ENCODE results near the gene KRTAP10-8. TPM values are rescaled to one million over a fixed set of nuclear protein-coding genes. Genes with fewer than 3 reads are reported as not detected.

Gene KRTAP10-8
- total and polyA plus RNA-seq, 2 experiments from 2014 or later = not detected

GRCh38 chr21:44616591-44616926 is 4.7 kb downstream of the KRTAP10-8 start:
- no peaks in the 10 kb centered on the region for H3K36me3 ChIP-seq (ENCODE audit: insufficient read depth)
- H2AFZ ChIP-seq = peak overlapping the region; percentile 47; the same call in 1 of the 2 replicates
- H3K27ac Mint-ChIP-seq = no peak overlapping the region
- H3K9me3 Mint-ChIP-seq = peaks cover 36% of the 10 kb centered on the region
- no peak for ATAC-seq
- TF ChIP-seq, protein P1, sequence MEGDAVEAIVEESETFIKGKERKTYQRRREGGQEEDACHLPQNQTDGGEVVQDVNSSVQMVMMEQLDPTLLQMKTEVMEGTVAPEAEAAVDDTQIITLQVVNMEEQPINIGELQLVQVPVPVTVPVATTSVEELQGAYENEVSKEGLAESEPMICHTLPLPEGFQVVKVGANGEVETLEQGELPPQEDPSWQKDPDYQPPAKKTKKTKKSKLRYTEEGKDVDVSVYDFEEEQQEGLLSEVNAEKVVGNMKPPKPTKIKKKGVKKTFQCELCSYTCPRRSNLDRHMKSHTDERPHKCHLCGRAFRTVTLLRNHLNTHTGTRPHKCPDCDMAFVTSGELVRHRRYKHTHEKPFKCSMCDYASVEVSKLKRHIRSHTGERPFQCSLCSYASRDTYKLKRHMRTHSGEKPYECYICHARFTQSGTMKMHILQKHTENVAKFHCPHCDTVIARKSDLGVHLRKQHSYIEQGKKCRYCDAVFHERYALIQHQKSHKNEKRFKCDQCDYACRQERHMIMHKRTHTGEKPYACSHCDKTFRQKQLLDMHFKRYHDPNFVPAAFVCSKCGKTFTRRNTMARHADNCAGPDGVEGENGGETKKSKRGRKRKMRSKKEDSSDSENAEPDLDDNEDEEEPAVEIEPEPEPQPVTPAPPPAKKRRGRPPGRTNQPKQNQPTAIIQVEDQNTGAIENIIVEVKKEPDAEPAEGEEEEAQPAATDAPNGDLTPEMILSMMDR (conservative IDR thresholded peaks at IDR 0.05; ENCODE audit: low read depth in 2 of 2) = no peak
- TF ChIP-seq NANOG (IDR thresholded peaks at IDR 0.05; ENCODE audit: borderline replicate concordance) (no peak), EZH2phosphoT487 (IDR thresholded peaks at IDR 0.05; ENCODE audit: unreplicated experiment) (no peak), STAT1 (IDR thresholded peaks at IDR 0.05; ENCODE audit: unreplicated experiment) (no peak), CREB1 (CRISPR knock-in tag; IDR thresholded peaks at IDR 0.05; ENCODE audit: low read depth) (no peak), JUNB (IDR thresholded peaks at IDR 0.05; ENCODE audit: unreplicated experiment) (no peak), ETS1 (IDR thresholded peaks at IDR 0.05) (no peak), ZNF331 (CRISPR knock-in tag; IDR thresholded peaks at IDR 0.05; ENCODE audit: low read depth) (no peak), EZH2 (IDR thresholded peaks at IDR 0.05; ENCODE audit: low read depth, unreplicated experiment) (no peak), ZNF114 (CRISPR knock-in tag; IDR thresholded peaks at IDR 0.05) (no peak), POLR2AphosphoS5 (IDR thresholded peaks at IDR 0.05; ENCODE audit: low read depth) (no peak)
- TF ChIP-seq, protein P2, sequence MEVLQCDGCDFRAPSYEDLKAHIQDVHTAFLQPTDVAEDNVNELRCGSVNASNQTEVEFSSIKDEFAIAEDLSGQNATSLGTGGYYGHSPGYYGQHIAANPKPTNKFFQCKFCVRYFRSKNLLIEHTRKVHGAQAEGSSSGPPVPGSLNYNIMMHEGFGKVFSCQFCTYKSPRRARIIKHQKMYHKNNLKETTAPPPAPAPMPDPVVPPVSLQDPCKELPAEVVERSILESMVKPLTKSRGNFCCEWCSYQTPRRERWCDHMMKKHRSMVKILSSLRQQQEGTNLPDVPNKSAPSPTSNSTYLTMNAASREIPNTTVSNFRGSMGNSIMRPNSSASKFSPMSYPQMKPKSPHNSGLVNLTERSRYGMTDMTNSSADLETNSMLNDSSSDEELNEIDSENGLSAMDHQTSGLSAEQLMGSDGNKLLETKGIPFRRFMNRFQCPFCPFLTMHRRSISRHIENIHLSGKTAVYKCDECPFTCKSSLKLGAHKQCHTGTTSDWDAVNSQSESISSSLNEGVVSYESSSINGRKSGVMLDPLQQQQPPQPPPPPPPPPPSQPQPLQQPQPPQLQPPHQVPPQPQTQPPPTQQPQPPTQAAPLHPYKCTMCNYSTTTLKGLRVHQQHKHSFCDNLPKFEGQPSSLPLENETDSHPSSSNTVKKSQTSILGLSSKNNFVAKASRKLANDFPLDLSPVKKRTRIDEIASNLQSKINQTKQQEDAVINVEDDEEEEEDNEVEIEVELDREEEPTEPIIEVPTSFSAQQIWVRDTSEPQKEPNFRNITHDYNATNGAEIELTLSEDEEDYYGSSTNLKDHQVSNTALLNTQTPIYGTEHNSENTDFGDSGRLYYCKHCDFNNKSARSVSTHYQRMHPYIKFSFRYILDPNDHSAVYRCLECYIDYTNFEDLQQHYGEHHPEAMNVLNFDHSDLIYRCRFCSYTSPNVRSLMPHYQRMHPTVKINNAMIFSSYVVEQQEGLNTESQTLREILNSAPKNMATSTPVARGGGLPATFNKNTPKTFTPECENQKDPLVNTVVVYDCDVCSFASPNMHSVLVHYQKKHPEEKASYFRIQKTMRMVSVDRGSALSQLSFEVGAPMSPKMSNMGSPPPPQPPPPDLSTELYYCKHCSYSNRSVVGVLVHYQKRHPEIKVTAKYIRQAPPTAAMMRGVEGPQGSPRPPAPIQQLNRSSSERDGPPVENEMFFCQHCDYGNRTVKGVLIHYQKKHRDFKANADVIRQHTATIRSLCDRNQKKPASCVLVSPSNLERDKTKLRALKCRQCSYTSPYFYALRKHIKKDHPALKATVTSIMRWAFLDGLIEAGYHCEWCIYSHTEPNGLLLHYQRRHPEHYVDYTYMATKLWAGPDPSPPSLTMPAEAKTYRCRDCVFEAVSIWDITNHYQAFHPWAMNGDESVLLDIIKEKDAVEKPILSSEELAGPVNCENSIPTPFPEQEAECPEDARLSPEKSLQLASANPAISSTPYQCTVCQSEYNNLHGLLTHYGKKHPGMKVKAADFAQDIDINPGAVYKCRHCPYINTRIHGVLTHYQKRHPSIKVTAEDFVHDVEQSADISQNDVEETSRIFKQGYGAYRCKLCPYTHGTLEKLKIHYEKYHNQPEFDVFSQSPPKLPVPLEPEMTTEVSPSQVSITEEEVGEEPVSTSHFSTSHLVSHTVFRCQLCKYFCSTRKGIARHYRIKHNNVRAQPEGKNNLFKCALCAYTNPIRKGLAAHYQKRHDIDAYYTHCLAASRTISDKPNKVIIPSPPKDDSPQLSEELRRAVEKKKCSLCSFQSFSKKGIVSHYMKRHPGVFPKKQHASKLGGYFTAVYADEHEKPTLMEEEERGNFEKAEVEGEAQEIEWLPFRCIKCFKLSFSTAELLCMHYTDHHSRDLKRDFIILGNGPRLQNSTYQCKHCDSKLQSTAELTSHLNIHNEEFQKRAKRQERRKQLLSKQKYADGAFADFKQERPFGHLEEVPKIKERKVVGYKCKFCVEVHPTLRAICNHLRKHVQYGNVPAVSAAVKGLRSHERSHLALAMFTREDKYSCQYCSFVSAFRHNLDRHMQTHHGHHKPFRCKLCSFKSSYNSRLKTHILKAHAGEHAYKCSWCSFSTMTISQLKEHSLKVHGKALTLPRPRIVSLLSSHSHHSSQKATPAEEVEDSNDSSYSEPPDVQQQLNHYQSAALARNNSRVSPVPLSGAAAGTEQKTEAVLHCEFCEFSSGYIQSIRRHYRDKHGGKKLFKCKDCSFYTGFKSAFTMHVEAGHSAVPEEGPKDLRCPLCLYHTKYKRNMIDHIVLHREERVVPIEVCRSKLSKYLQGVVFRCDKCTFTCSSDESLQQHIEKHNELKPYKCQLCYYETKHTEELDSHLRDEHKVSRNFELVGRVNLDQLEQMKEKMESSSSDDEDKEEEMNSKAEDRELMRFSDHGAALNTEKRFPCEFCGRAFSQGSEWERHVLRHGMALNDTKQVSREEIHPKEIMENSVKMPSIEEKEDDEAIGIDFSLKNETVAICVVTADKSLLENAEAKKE (CRISPR knock-in tag; IDR thresholded peaks at IDR 0.05) = no peak
- TF ChIP-seq, protein P3, sequence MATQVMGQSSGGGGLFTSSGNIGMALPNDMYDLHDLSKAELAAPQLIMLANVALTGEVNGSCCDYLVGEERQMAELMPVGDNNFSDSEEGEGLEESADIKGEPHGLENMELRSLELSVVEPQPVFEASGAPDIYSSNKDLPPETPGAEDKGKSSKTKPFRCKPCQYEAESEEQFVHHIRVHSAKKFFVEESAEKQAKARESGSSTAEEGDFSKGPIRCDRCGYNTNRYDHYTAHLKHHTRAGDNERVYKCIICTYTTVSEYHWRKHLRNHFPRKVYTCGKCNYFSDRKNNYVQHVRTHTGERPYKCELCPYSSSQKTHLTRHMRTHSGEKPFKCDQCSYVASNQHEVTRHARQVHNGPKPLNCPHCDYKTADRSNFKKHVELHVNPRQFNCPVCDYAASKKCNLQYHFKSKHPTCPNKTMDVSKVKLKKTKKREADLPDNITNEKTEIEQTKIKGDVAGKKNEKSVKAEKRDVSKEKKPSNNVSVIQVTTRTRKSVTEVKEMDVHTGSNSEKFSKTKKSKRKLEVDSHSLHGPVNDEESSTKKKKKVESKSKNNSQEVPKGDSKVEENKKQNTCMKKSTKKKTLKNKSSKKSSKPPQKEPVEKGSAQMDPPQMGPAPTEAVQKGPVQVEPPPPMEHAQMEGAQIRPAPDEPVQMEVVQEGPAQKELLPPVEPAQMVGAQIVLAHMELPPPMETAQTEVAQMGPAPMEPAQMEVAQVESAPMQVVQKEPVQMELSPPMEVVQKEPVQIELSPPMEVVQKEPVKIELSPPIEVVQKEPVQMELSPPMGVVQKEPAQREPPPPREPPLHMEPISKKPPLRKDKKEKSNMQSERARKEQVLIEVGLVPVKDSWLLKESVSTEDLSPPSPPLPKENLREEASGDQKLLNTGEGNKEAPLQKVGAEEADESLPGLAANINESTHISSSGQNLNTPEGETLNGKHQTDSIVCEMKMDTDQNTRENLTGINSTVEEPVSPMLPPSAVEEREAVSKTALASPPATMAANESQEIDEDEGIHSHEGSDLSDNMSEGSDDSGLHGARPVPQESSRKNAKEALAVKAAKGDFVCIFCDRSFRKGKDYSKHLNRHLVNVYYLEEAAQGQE (IDR thresholded peaks at IDR 0.05; ENCODE audit: unreplicated experiment) = no peak
- H3K4me1 Mint-ChIP-seq = peaks cover 23% of the 10 kb centered on the region
- H4K20me1 ChIP-seq (replicated peaks; ENCODE audit: insufficient read depth) = no peaks in the 10 kb centered on the region
- H3K27me3 ChIP-seq (ENCODE audit: insufficient read depth) = no peaks in the 10 kb centered on the region
- no peaks in the 10 kb centered on the region for H3K4me1 ChIP-seq (ENCODE audit: insufficient read depth)
- no peak for DNase-seq (ENCODE audit: low spot score)
- H3K27me3 Mint-ChIP-seq (ENCODE audit: insufficient read depth, low read depth, poor library complexity) = peaks cover 11% of the 10 kb centered on the region
- H3K79me2 ChIP-seq (replicated peaks; ENCODE audit: insufficient read depth) = no peaks in the 10 kb centered on the region
- H3K9me2 ChIP-seq (ENCODE audit: insufficient read depth) = no peaks in the 10 kb centered on the region
- H3K4me3 Mint-ChIP-seq = no peak overlapping the region
- H3K4me3 ChIP-seq = no peak overlapping the region
- no peak overlapping the region for H3K4me2 ChIP-seq
- H3K27ac ChIP-seq (ENCODE audit: low read depth) = no peak overlapping the region
- H3K36me3 Mint-ChIP-seq (ENCODE audit: low read depth) = peaks cover 20% of the 10 kb centered on the region
- no peaks in the 10 kb centered on the region for H3F3A ChIP-seq (replicated peaks; ENCODE audit: low read depth)
